Endothelial cell of umbilical vein (primary cell): Measurements from ENCODE around the gene PLEKHJ1.

ENCODE experiments used
- CTCF ChIP-seq, 2 donors: IDR thresholded peaks; 1 replicate in 1 of 2; 2 replicates in 1 of 2; pipeline ENCODE4 v1.5.1; 2011; ENCODE audit warnings: low read length in 2 of 2, mild to moderate bottlenecking in 2 of 2, moderate library complexity in 2 of 2, control low read depth in 1 of 2, inconsistent platforms in 1 of 2, low read depth in 1 of 2; ENCODE audit not compliant: insufficient read depth in 1 of 2; ENCODE audit errors: extremely low read depth in 1 of 2
- POLR2A ChIP-seq: IDR thresholded peaks from 2 replicates; pipeline ENCODE4 v1.6.1; 2012; ENCODE audit warnings: low read depth, mild to moderate bottlenecking, control low read depth, low read length

GRCh38 chr19:2246801-2247361 lies 10.8 kb upstream of the PLEKHJ1 start:
- TF ChIP-seq CTCF (IDR thresholded peaks at IDR 0.05; ENCODE audit: extremely low read depth in 1 of 2, insufficient read depth in 1 of 2, low read depth in 1 of 2, low read length in 2 of 2) (no peak), POLR2A (no peak)
